Caki2 (cell line): ENCODE measurements around the gene MAS1. TPM values are rescaled to one million over a fixed set of nuclear protein-coding genes. Genes with fewer than 3 reads are reported as not detected.
"Not testable (repeated sequence)": the region's sequence is repeated elsewhere in the genome, so short reads cannot be mapped to it uniquely, and the experiment has no call there.

ENCODE experiments used
- DNase-seq: peaks from one replicate; pipeline ENCODE4 v3.0.0-alpha.2; 2015; ENCODE audit warnings: low read depth
- in situ Hi-C: cut with HindIII; loops from 2 replicates; pipeline ENCODE4 v1.10.0; 2016; ENCODE audit warnings: low sequenced_read_pairs, low pct_unique_long_range_greater_than_20kb, mixed read lengths
- total RNA-seq: library from RNA; depleted of rRNA; stranded (reverse); fragments of >200 nt; shearing (Covaris generic); gene quantifications from 2 replicates; pipeline ENCODE4 v1.2.3, GENCODE V29; 2014; ENCODE audit warnings: low replicate concordance

MAS1 gene
- total RNA-seq, 1 experiment from 2014 or later: not detected

GRCh38 chr6:159908979-159909378 lies 18.2 kb downstream of the MAS1 start:
- in situ Hi-C loops: no loop called here
- no peak for DNase-seq

- no peak for DNase-seq
- in situ Hi-C loops: no loop called here
Measured at GRCh38 chr6:159910342-159910741, 19.6 kb downstream of the MAS1 start.

- no peak for DNase-seq
- in situ Hi-C loops: no loop called here
Measured at GRCh38 chr6:159913375-159913774, 22.6 kb downstream of the MAS1 start.

- no peak for DNase-seq
Measured at GRCh38 chr6:159913862-159914564, 23.2 kb downstream of the MAS1 start.

GRCh38 chr6:159914565-159914923 lies 23.8 kb downstream of the MAS1 start:
- in situ Hi-C loops: no loop called here
- no peak for DNase-seq

More at GRCh38 chr6:159913862-159914564, 23.2 kb downstream of the MAS1 start:
- in situ Hi-C loops: no loop called here

- in situ Hi-C loops: no loop called here
- DNase-seq: no peak
Measured at GRCh38 chr6:159915397-159915796, 24.6 kb downstream of the MAS1 start.

GRCh38 chr6:159916237-159916636 lies 25.4 kb downstream of the MAS1 start:
- DNase-seq: no peak

GRCh38 chr6:159916752-159917151 lies 26.0 kb downstream of the MAS1 start:
- in situ Hi-C loops: no loop called here
- DNase-seq: no peak

More at GRCh38 chr6:159916237-159916636, 25.4 kb downstream of the MAS1 start:
- in situ Hi-C loops: no loop called here

- in situ Hi-C loops: no loop called here
- no peak for DNase-seq
Measured at GRCh38 chr6:159919011-159919511, 28.3 kb downstream of the MAS1 start.

- DNase-seq: no peak
- in situ Hi-C loops: no loop called here
Measured at GRCh38 chr6:159919800-159920199, 29.0 kb downstream of the MAS1 start.

GRCh38 chr6:159924150-159924549 lies 33.4 kb downstream of the MAS1 start:
- in situ Hi-C loops, DNase-seq: not testable (repeated sequence)

GRCh38 chr6:159926542-159927203 lies 35.9 kb downstream of the MAS1 start:
- DNase-seq: no peak
- in situ Hi-C loops: no loop called here

- in situ Hi-C loops: no loop called here
- DNase-seq: peak; percentile 54
Measured at GRCh38 chr6:159929819-159930218, 39.0 kb downstream of the MAS1 start.

- in situ Hi-C loops: no loop called here
Measured at GRCh38 chr6:159931112-159931511, 40.3 kb downstream of the MAS1 start.

GRCh38 chr6:159931846-159932245 lies 41.1 kb downstream of the MAS1 start:
- in situ Hi-C loops: no loop called here
- no peak for DNase-seq

More at GRCh38 chr6:159931112-159931511, 40.3 kb downstream of the MAS1 start:
- DNase-seq: no peak

- in situ Hi-C loops: no loop called here
Measured at GRCh38 chr6:159933077-159933476, 42.3 kb downstream of the MAS1 start.

GRCh38 chr6:159934181-159934580 lies 43.4 kb downstream of the MAS1 start:
- DNase-seq: no peak
- in situ Hi-C loops: no loop called here

More at GRCh38 chr6:159933077-159933476, 42.3 kb downstream of the MAS1 start:
- no peak for DNase-seq

- in situ Hi-C loops: no loop called here
- DNase-seq: peak; percentile 14
Measured at GRCh38 chr6:159935065-159935464, 44.3 kb downstream of the MAS1 start.

GRCh38 chr6:159935633-159936032 lies 44.8 kb downstream of the MAS1 start:
- DNase-seq: no peak
- in situ Hi-C loops: no loop called here
